ENCODE results near the gene IFITM10.

GRCh38 chr11:1796413-1797011, 46.1 kb upstream of the IFITM10 start:
- no peak for TF ChIP-seq CTCF (IDR thresholded peaks at IDR 0.05)
- TF ChIP-seq POLR2AphosphoS5 (IDR thresholded peaks at IDR 0.05), result no peak
- no peak for TF ChIP-seq POLR2A (IDR thresholded peaks at IDR 0.05; ENCODE audit: low read depth)

Data from esophagus muscularis mucosa (tissue), 3 donors.